ENCODE measurements around the gene RASSF3.
"Not testable (repeated sequence)": the region's sequence is repeated elsewhere in the genome, so short reads cannot be mapped to it uniquely, and the experiment has no call there.

DNA sequence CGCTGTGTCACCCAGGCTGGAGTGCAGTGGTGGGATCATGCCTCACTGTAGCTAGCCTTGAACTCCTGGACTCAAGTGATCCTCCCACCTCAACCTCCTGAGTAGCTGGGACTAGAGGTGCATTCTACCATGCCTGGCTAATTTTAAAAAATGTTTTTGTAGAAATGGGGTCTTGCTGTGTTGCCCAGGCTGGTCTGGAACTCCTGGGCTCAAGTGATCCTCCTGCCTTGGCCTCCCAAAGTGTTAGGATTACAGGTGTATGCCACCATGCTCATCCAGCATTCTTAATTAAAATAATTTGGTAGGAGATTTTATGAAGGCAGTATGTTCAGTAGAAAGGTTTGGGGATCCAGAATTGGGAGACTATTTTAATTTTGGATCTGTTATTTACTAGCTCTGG lies 16.3 kb downstream of the RASSF3 start:
- TF ChIP-seq, protein P1, sequence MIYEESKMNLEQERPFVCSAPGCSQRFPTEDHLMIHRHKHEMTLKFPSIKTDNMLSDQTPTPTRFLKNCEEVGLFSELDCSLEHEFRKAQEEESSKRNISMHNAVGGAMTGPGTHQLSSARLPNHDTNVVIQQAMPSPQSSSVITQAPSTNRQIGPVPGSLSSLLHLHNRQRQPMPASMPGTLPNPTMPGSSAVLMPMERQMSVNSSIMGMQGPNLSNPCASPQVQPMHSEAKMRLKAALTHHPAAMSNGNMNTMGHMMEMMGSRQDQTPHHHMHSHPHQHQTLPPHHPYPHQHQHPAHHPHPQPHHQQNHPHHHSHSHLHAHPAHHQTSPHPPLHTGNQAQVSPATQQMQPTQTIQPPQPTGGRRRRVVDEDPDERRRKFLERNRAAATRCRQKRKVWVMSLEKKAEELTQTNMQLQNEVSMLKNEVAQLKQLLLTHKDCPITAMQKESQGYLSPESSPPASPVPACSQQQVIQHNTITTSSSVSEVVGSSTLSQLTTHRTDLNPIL (CRISPR knock-in tag; IDR thresholded peaks at IDR 0.05; ENCODE audit: low read depth) = not testable (repeated sequence)
- TF ChIP-seq, protein P2, sequence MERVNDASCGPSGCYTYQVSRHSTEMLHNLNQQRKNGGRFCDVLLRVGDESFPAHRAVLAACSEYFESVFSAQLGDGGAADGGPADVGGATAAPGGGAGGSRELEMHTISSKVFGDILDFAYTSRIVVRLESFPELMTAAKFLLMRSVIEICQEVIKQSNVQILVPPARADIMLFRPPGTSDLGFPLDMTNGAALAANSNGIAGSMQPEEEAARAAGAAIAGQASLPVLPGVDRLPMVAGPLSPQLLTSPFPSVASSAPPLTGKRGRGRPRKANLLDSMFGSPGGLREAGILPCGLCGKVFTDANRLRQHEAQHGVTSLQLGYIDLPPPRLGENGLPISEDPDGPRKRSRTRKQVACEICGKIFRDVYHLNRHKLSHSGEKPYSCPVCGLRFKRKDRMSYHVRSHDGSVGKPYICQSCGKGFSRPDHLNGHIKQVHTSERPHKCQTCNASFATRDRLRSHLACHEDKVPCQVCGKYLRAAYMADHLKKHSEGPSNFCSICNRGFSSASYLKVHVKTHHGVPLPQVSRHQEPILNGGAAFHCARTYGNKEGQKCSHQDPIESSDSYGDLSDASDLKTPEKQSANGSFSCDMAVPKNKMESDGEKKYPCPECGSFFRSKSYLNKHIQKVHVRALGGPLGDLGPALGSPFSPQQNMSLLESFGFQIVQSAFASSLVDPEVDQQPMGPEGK (CRISPR knock-in tag; IDR thresholded peaks at IDR 0.05; ENCODE audit: borderline replicate concordance) = not testable (repeated sequence)
- TF ChIP-seq TCF4 (CRISPR knock-in tag; IDR thresholded peaks at IDR 0.05; ENCODE audit: borderline replicate concordance) = not testable (repeated sequence)

All from SK-N-SH treated with all-trans-retinoic acid at 6 μM for 48 hours (cell line).